Lower leg skin (tissue), 4 donors: ENCODE measurements around the gene ARL13B. TPM values are rescaled to one million over a fixed set of nuclear protein-coding genes. Genes with fewer than 3 reads are reported as not detected.

ENCODE experiments used
- DNase-seq, 2 donors: peaks; one replicate each; pipeline ENCODE4 v3.0.0-alpha.2; 2019; ENCODE audit warnings: low spot score in 2 of 2
- H3K4me3 ChIP-seq: fragments of 200-600 bp; sonication (generic); 2 replicates; pipeline ENCODE4 v1.5.1; 2017; ENCODE audit warnings: mild to moderate bottlenecking, low read depth; ENCODE audit not compliant: poor library complexity, severe bottlenecking
- POLR2A ChIP-seq, 2 donors: fragments of 450-650 bp; IDR thresholded peaks; one replicate each; pipeline ENCODE4 v1.6.1; 2016 to 2017; ENCODE audit warnings: antibody characterized with exemption in 2 of 2, mild to moderate bottlenecking in 1 of 2, moderate library complexity in 1 of 2
- WGBS, 2 donors: methylation state at CpG; one replicate each; pipeline ENCODE4 v1.1.5; 2018; 5-methylcytosine and 5-hydroxymethylcytosine counted together
- intact Hi-C: fragments of 100-400 bp; cut with DNase I; formaldehyde crosslinking; loops from one replicate; pipeline ENCODE4 v1.15.0; 2023; ENCODE audit warnings: low total_unique reads
- total RNA-seq, 4 donors: library from RNA; depleted of rRNA; stranded (reverse); fragments of >200 nt; gene quantifications; one replicate each; pipeline ENCODE4 v1.1.0, GENCODE V29; 2016
- TF ChIP-seq, protein P1 (sequence below), 3 donors: fragments of 450-650 bp; IDR thresholded peaks; one replicate each; pipeline ENCODE4 v1.5.1; 2016; ENCODE audit warnings: antibody characterized with exemption in 3 of 3, mild to moderate bottlenecking in 3 of 3, moderate library complexity in 2 of 3

ARL13B gene
- total RNA-seq, 4 donors from 2014 or later: 8.5 to 15.2 (median 9.7) TPM

GRCh38 chr3:93991631-93992030 lies 11.7 kb downstream of the ARL13B start:
- intact Hi-C loops: no loop called here
- H3K4me3 ChIP-seq: no peak overlapping the region
- TF ChIP-seq, protein P1, sequence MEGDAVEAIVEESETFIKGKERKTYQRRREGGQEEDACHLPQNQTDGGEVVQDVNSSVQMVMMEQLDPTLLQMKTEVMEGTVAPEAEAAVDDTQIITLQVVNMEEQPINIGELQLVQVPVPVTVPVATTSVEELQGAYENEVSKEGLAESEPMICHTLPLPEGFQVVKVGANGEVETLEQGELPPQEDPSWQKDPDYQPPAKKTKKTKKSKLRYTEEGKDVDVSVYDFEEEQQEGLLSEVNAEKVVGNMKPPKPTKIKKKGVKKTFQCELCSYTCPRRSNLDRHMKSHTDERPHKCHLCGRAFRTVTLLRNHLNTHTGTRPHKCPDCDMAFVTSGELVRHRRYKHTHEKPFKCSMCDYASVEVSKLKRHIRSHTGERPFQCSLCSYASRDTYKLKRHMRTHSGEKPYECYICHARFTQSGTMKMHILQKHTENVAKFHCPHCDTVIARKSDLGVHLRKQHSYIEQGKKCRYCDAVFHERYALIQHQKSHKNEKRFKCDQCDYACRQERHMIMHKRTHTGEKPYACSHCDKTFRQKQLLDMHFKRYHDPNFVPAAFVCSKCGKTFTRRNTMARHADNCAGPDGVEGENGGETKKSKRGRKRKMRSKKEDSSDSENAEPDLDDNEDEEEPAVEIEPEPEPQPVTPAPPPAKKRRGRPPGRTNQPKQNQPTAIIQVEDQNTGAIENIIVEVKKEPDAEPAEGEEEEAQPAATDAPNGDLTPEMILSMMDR (IDR thresholded peaks at IDR 0.05): no peak
- TF ChIP-seq POLR2A (IDR thresholded peaks at IDR 0.05): no peak
- DNase-seq: no peak
- 79 to 91% methylated on average over 2 of the region's 2 CpGs for WGBS, 2 donors

- intact Hi-C loops: no loop called here
- DNase-seq: no peak
- TF ChIP-seq, protein P1 (IDR thresholded peaks at IDR 0.05): no peak
- no peak for TF ChIP-seq POLR2A (IDR thresholded peaks at IDR 0.05)
- no peak overlapping the region for H3K4me3 ChIP-seq
- 84 to 85% methylated on average over 3 of the region's 3 CpGs for WGBS, 2 donors
Measured at GRCh38 chr3:93992207-93992606, 12.3 kb downstream of the ARL13B start.

DNA sequence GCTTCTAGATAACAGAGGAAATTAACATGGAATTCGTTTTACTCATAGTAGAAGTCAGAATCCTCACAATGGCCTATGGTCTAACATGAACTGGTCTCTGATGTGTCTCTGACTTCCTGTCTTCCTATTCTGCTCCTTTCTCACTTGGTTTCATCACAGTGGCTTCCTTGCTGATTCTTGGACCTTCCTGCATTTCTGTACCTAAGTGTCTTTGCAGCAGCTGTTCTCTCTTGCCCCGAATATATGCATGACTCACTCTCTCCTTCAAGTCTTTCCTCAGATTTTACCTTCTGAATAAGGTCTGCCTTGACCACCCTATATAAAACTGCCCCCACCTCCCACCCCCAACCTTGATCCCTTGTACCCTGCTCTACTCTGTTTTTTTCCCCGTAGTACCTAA lies 14.1 kb downstream of the ARL13B start:
- intact Hi-C loops: no loop called here
- TF ChIP-seq, protein P1 (IDR thresholded peaks at IDR 0.05): no peak
- no peak for TF ChIP-seq POLR2A (IDR thresholded peaks at IDR 0.05)
- H3K4me3 ChIP-seq: no peak overlapping the region
- WGBS, 2 donors: 85 to 90% methylated on average over 3 of the region's 3 CpGs
- DNase-seq: no peak

GRCh38 chr3:94001191-94001590 lies 21.2 kb downstream of the ARL13B start:
- intact Hi-C loops: no loop called here
- 68 to 81% methylated on average over 1 of the region's 1 CpG for WGBS, 2 donors

DNA sequence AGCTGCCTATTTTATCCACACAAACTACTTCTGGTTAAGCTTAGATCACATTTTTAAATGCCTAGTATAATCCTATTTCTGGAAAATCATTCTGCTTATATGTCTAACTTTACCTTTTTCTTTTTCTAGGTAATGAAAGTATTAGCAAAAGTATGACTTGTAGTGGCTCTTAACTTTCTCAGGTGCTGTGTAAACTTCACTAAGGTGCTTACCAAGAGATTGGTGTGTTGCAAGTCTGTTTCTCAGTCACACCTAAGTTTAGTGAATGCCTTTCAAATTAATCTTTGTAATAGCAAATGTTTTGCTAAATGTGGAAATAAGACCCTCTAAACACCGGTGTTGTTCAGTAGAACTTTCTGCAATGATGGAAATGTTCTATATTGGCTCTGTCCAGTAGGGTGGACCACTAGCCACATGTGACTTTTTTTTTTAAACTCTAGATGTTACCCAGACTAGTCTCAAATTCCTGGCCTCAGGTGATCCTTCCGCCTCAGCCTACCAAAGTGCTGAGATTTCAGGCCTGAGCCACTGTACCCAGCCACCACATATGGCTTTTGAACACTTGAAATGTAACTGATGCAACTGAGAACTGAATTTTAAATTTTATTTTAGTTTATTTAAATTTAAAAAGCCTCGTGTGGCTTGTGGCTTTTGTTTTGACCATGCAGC lies 22.0 kb downstream of the ARL13B start:
- TF ChIP-seq POLR2A (IDR thresholded peaks at IDR 0.05): no peak
- TF ChIP-seq, protein P1 (IDR thresholded peaks at IDR 0.05): no peak
- H3K4me3 ChIP-seq: no peak overlapping the region
- 83 to 95% methylated on average over 3 of the region's 3 CpGs for WGBS, 2 donors
- intact Hi-C loops: no loop called here
- DNase-seq: no peak

More at GRCh38 chr3:94001191-94001590, 21.2 kb downstream of the ARL13B start:
- no peak overlapping the region for H3K4me3 ChIP-seq
- no peak for TF ChIP-seq POLR2A (IDR thresholded peaks at IDR 0.05)
- TF ChIP-seq, protein P1 (IDR thresholded peaks at IDR 0.05): no peak
- DNase-seq: no peak
